Large intestine (tissue), 3 donors: ENCODE data around the gene NEO1. TPM values are rescaled to one million over a fixed set of nuclear protein-coding genes. Genes with fewer than 3 reads are reported as not detected.

Experiments
- DNase-seq, 2 donors: peaks; one replicate each; pipeline versions ENCODE4 v3.0.0 to v3.0.0-alpha.2; 2013
- H3K27ac ChIP-seq: one replicate; pipeline ENCODE4 v1.5.1; 2013; ENCODE audit warnings: low read length
- H3K27me3 ChIP-seq: 2 replicates; pipeline ENCODE4 v1.6.1; 2013; ENCODE audit warnings: low read length; ENCODE audit not compliant: control insufficient read depth, insufficient read depth
- H3K36me3 ChIP-seq: 2 replicates; pipeline ENCODE4 v1.6.1; 2013; ENCODE audit warnings: low read length; ENCODE audit not compliant: control insufficient read depth, insufficient read depth
- H3K4me1 ChIP-seq: one replicate; pipeline ENCODE4 v1.6.1; 2013; ENCODE audit warnings: low read length; ENCODE audit not compliant: control insufficient read depth, insufficient read depth
- H3K4me3 ChIP-seq: one replicate; pipeline ENCODE4 v1.5.1; 2013; ENCODE audit warnings: low read length
- H3K9me3 ChIP-seq: one replicate; pipeline ENCODE4 v1.6.1; 2013; ENCODE audit warnings: mild to moderate bottlenecking, low read depth, low read length, moderate library complexity; ENCODE audit not compliant: control insufficient read depth
- WGBS: methylation state at CpG from one replicate; pipeline ENCODE4 v1.1.5; 2013; ENCODE audit warnings: low lambda C conversion rate; ENCODE audit not compliant: insufficient coverage; 5-methylcytosine and 5-hydroxymethylcytosine counted together
- polyA plus RNA-seq: library from polyadenylated mRNA; unstranded; fragments of 120-200 nt; gene quantifications from one replicate; pipeline ENCODE4 v1.2.1, GENCODE V29; 2013

NEO1 gene
- polyA plus RNA-seq, 1 donor, result 135 TPM

DNA sequence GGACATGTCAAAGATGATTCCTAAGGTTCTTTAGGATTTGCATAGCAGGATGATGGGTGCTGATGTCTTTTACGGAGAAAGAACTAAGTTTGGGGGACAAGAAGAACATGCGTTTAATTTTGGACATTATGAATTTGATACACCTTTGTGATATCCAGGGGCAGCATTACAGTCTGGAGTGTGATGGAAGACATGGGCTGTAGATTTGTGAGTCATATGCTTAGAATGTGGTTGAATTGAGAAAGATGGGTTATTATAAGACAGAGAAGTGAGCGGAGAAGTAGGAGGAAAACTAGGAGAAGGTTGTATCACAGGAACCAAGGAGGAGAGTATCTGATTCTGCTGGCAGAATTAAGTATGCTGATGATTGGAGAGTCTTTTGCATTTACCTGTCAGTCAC lies 20.6 kb downstream of the NEO1 start:
- DNase-seq, result no peak
- 100% methylated on average over 2 of the region's 3 CpGs for WGBS
- H3K9me3 ChIP-seq, result no peaks in the 10 kb centered on the region
- no peaks in the 10 kb centered on the region for H3K27me3 ChIP-seq
- H3K27ac ChIP-seq, result no peak overlapping the region
- H3K4me3 ChIP-seq, result no peak overlapping the region
- H3K36me3 ChIP-seq, result no peaks in the 10 kb centered on the region
- peaks cover 6% of the 10 kb centered on the region for H3K4me1 ChIP-seq

DNA sequence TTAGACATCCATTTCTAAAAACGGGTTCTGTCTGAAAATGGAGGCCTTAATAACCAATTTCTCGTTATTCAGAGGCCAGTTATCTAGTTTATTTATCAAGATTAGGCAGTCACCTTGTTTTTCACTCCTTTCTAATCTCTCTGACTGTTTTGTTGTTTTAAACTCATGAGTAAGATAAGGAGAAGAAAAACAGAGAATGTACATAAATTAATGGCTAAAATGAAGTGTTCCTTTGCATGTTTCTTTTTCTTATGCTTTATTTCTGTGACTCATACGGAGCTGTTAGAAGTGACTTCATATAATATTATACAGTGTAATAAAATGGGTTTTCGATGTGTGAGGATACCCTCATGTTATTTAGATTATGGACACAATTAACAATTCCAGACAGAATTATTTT lies 22.0 kb downstream of the NEO1 start:
- no peak overlapping the region for H3K4me3 ChIP-seq
- WGBS, result 57% methylated on average over 3 of the region's 4 CpGs
- H3K27me3 ChIP-seq, result no peaks in the 10 kb centered on the region
- H3K4me1 ChIP-seq, result peaks cover 12% of the 10 kb centered on the region
- H3K9me3 ChIP-seq, result no peaks in the 10 kb centered on the region
- no peaks in the 10 kb centered on the region for H3K36me3 ChIP-seq
- no peak overlapping the region for H3K27ac ChIP-seq
- DNase-seq, result no peak

DNA sequence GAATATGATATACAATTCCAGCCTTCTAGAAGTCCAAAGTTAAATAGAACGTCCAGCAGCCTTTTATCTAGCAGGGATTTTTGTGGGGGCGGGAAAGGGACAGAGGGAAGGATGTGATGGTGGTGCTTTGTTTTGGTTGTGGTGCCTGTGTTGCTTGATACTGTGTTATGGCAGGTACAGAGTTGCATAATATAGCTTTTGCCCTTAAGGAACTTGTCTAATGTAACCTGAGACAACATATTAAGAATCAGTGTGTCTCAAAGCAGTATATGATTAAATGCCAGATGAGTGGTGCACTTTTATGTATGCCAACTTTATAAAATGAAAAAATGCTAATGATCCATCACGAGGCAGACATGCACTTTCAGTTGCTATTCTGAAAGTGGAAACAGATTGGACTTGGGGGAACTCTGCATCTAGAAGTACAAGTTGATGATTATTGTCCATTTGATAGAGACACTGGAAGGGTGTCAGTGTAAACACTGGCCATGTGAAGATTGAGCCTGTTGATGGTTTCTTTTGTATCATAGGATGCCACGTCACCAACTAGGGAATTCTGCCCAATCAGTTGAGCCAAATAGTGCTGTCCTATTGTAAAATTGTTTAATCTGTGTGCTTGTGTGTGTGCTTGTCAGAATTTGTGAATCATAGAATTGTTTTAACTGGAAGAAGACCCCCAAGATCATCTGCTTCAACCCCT lies 23.0 kb downstream of the NEO1 start:
- Histone ChIP-seq H3K27me3 (no peaks in the 10 kb centered on the region), H3K4me3 (no peak overlapping the region), H3K36me3 (no peaks in the 10 kb centered on the region), H3K4me1 (peaks cover 12% of the 10 kb centered on the region), H3K9me3 (no peaks in the 10 kb centered on the region), H3K27ac (no peak overlapping the region)
- 100% methylated on average over 1 of the region's 4 CpGs for WGBS
- no peak for DNase-seq

DNA sequence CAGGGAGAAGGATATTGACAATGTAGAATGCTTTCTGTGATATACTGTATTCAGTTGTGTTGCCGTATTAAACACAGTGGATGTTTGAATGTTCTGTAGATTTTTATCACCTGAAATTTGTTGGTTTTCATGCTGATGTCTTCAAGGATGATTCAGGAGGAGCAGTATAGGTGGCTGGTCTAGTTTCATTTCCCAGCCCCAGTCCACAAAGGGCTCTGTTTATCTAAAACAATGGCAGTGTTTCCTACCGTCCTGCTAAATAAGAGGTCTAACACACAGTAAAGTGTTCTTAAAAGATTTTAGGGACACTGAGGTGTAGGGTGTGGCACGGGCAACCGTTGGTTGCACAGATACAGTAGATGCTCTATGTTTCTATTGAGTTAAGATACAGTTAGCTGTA lies 26.0 kb downstream of the NEO1 start:
- H3K27ac ChIP-seq, result no peak overlapping the region
- no peak overlapping the region for H3K4me3 ChIP-seq
- no peaks in the 10 kb centered on the region for H3K27me3 ChIP-seq
- no peak for DNase-seq
- peaks cover 15% of the 10 kb centered on the region for H3K4me1 ChIP-seq
- H3K9me3 ChIP-seq, result no peaks in the 10 kb centered on the region
- WGBS, result 100% methylated on average over 1 of the region's 4 CpGs
- no peaks in the 10 kb centered on the region for H3K36me3 ChIP-seq

DNA sequence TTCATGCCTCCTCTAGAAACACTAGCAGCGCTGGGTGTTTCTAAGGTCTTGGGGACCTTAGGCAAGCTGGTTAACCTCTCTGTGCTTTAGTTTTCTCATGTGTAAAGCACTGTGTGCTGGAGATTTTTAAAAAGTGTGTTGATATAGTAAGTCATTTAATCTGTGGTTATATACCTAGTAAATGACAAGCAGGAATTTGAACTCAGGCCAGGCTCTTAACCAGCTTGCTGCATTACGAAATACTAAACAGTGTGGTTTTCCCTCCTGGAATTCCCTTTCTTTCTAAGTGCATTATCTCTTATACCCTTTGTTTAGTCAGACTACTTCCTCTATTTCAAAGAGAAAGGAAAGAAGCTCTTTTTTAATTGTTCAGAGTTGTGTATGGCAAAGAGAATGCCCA lies 26.5 kb downstream of the NEO1 start:
- Histone ChIP-seq H3K36me3 (no peaks in the 10 kb centered on the region), H3K4me3 (no peak overlapping the region), H3K27me3 (no peaks in the 10 kb centered on the region), H3K4me1 (peaks cover 15% of the 10 kb centered on the region), H3K27ac (no peak overlapping the region), H3K9me3 (no peaks in the 10 kb centered on the region)
- no CpG with 5 or more reads among the region's 2 CpGs for WGBS
- peak in 1 of 2 donors; percentile 45 for DNase-seq

DNA sequence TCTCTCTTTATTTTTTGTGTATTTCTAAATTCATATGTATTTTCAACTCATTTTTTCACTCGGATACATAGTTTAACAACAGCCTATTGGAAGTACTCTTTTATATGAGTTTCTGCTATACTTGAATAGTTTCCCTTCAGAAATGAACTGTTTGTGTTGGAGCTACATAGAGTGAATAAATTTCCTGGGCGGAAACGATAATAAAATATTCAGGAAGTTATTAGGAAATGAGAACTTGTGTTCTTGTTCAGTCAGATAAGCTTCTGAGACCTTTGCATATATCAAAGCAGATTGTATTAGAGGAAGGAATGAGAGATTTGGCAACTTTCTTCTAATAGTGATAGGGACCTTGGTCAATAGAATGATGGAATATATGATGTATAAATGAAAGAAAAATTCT lies 27.3 kb downstream of the NEO1 start:
- H3K9me3 ChIP-seq, result peaks cover 1% of the 10 kb centered on the region
- no peak overlapping the region for H3K27ac ChIP-seq
- 100% methylated on average over 2 of the region's 3 CpGs for WGBS
- no peak overlapping the region for H3K4me3 ChIP-seq
- DNase-seq, result no peak
- no peaks in the 10 kb centered on the region for H3K27me3 ChIP-seq
- peaks cover 13% of the 10 kb centered on the region for H3K4me1 ChIP-seq
- no peaks in the 10 kb centered on the region for H3K36me3 ChIP-seq

DNA sequence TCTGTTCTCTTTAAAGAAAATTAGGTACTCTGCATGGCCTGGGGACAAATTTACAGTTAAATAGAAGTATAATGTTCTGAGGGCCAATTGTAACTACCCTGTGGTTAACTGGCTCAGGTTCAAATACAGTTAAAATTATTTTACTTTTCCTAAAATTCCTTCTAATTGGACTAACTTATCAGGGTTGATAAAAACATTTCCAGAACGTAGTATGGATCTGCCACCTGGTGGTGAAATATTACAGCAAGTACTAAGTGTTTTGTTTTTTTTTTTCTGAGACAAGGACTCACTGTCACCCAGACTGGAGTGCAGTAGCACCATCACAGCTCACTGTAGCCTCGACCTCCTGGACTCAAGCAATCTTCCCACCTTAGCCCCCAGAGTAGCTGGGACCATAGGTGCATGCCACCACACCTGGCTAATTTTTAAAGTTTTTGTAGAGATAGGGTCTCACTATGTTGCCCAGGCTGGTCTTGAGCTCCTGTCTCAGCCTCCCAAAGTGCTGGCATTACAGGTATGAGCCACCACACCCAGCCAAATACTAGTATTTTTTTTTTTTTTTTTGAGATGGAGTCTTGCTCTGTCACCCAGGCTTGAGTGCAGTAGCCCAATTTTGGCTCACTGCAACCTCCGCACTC lies 29.2 kb downstream of the NEO1 start:
- Histone ChIP-seq H3K27ac (no peak overlapping the region), H3K36me3 (no peaks in the 10 kb centered on the region), H3K4me3 (no peak overlapping the region), H3K4me1 (peaks cover 12% of the 10 kb centered on the region), H3K9me3 (peaks cover 4% of the 10 kb centered on the region), H3K27me3 (no peaks in the 10 kb centered on the region)
- DNase-seq, result peak; percentile 48 to 57
- no CpG with 5 or more reads among the region's 3 CpGs for WGBS

DNA sequence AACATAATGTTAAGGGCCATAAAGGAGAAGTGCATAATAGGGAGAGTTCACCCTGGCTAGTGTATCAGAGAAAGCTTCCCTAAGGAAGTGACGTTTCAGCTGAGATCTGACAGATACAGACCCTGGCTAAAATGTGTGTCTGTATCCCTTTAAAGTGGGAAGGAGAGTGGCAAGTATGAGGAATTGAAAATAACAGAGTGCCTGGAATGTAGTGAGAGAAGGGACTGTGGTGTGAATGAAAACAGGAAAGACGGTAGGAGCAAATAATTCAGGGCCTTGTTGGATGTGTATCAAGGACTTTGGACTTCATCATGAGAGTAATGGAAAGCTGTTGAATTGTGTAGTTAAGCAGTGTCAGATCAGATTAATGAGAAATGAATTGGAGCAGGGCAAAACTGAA lies 30.5 kb downstream of the NEO1 start:
- peak; percentile 35 to 74 for DNase-seq

DNA sequence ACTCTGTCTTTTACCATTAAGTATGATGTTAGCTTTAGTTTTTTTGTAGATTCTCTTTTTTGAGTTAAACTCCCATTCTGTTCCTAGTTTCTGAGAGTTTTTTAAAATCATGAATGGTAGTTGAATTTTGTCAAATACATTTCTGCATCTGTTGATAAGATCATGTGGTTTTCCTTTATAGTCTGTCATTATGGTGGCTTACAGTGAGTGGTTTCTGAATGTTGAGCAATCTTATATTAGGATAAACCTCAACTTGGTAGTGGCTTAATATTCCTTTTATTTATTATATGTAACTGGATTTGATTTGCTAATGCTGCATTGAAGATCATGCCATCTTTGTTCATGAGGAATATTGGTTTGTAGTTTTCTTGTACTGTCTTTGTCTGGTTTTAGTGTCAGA lies 34.8 kb downstream of the NEO1 start:
- Histone ChIP-seq H3K27me3 (no peaks in the 10 kb centered on the region), H3K4me1 (peaks cover 6% of the 10 kb centered on the region), H3K27ac (no peak overlapping the region), H3K36me3 (no peaks in the 10 kb centered on the region), H3K9me3 (peaks cover 8% of the 10 kb centered on the region), H3K4me3 (no peak overlapping the region)
- no peak for DNase-seq

More for the DNA sequence above, 30.5 kb downstream of the NEO1 start:
- Histone ChIP-seq H3K27ac (peak overlapping the region; percentile 27), H3K9me3 (peaks cover 8% of the 10 kb centered on the region), H3K27me3 (no peaks in the 10 kb centered on the region), H3K36me3 (no peaks in the 10 kb centered on the region), H3K4me1 (peaks cover 12% of the 10 kb centered on the region), H3K4me3 (no peak overlapping the region)
- 10% methylated on average over 2 of the region's 2 CpGs for WGBS

DNA sequence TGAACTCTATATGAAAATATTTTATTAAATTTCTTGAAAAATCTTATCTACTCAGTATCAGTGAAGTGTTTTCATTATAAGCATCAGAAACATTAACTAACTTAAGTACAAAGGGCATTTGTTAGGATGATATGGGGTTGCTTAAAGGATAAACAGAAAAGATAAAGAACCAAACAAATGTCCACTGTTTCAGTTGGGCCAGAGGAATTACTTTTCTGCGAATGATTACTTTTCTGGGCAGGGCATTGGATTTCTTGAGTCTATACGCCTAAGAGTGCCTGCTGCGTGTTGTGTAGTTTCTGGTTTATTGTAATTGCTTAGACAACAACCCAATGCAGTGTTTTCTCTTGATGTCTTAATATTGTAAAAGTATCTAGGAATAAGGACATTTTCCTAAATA lies 52.8 kb downstream of the NEO1 start:
- Histone ChIP-seq H3K27me3 (no peaks in the 10 kb centered on the region), H3K36me3 (no peaks in the 10 kb centered on the region), H3K27ac (peak overlapping the region; percentile 94), H3K9me3 (no peaks in the 10 kb centered on the region), H3K4me1 (peaks cover 48% of the 10 kb centered on the region), H3K4me3 (no peak overlapping the region)
- no CpG with 5 or more reads among the region's 3 CpGs for WGBS
- DNase-seq, result peak in 1 of 2 donors; percentile 43

DNA sequence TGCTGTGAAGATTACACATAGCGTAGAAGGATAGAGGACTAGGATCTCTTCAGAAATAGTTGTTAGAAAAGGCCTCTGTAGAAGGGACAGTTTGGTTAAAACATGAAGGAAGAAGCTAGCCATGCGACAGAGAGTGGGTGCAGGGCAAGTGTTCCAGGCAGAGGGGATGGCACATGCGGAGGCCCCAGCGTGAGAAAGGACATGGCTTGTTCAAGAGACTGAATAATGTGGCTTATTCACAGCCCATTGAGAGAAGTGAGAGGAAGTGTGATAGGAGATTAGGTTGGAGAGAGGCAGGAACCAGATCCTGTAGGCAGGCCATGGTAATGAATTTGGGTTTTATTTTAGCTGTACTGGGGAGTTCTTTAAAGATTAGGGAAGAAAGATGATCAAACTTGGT lies 56.4 kb downstream of the NEO1 start:
- WGBS, result no CpG with 5 or more reads among the region's 4 CpGs
- peak overlapping the region; percentile 94 for H3K27ac ChIP-seq
- H3K9me3 ChIP-seq, result no peaks in the 10 kb centered on the region
- no peaks in the 10 kb centered on the region for H3K36me3 ChIP-seq
- peaks cover 46% of the 10 kb centered on the region for H3K4me1 ChIP-seq
- H3K4me3 ChIP-seq, result no peak overlapping the region
- peak in 1 of 2 donors; percentile 35 for DNase-seq
- no peaks in the 10 kb centered on the region for H3K27me3 ChIP-seq
